GM12874 (cell line): ENCODE data around the gene KCND2.

ENCODE experiments used
- CTCF ChIP-seq: IDR thresholded peaks from 2 replicates; pipeline ENCODE4 v1.5.1; 2011; ENCODE audit warnings: low read depth, mild to moderate bottlenecking, control low read depth, low read length, moderate library complexity; ENCODE audit not compliant: insufficient read depth

The KCND2 gene

GRCh38 chr7:120523985-120524384, 251.0 kb downstream of the KCND2 start:
- TF ChIP-seq CTCF = no peak

- TF ChIP-seq CTCF = no peak
These were observed 254.0 kb downstream of the KCND2 start for GRCh38 chr7:120526902-120527509.

GRCh38 chr7:120529736-120530135, 256.8 kb downstream of the KCND2 start:
- TF ChIP-seq CTCF = no peak

GRCh38 chr7:120538335-120538734, 265.4 kb downstream of the KCND2 start:
- TF ChIP-seq CTCF = no peak

- TF ChIP-seq CTCF = no peak
These were observed 266.3 kb downstream of the KCND2 start for GRCh38 chr7:120539321-120539720.

- TF ChIP-seq CTCF = no peak
These were observed 274.6 kb downstream of the KCND2 start for GRCh38 chr7:120547605-120548004.

GRCh38 chr7:120550494-120551048, 277.6 kb downstream of the KCND2 start:
- TF ChIP-seq CTCF = no peak
